B cell (primary cell): Measurements from ENCODE around the gene CCDC43. TPM values are rescaled to one million over a fixed set of nuclear protein-coding genes. Genes with fewer than 3 reads are reported as not detected.

ENCODE experiments used
- ATAC-seq: fragments of 200-7000 bp; cut with Tn5 transposase; one replicate; pipeline ENCODE4 v1.10.0; 2021; ENCODE audit warnings: low read depth, mild to moderate bottlenecking, moderate number of reproducible peaks, moderate library complexity
- CTCF ChIA-PET: fragments of 350-600 bp; sonication (Branson Sonifier 250); formaldehyde crosslinking; loops from one replicate; lab custom pipeline; 2021; ENCODE audit warnings: antibody characterized with exemption, inconsistent platforms; lab: Charles Lee
- POLR2A ChIA-PET: fragments of 350-600 bp; sonication (Branson Sonifier 250); formaldehyde crosslinking; loops from one replicate; lab custom pipeline; 2021; ENCODE audit warnings: antibody characterized with exemption; lab: Charles Lee
- DNase-seq: peaks from one replicate; pipeline ENCODE4 v3.0.0; 2013
- H2AFZ ChIP-seq: 2 replicates; pipeline ENCODE4 v1.6.1; 2012; ENCODE audit warnings: mild to moderate bottlenecking, low read depth, low read length; ENCODE audit not compliant: insufficient read depth, poor library complexity, severe bottlenecking
- H3K27ac ChIP-seq, 2 donors: 1 replicate in 1 of 2; 2 replicates in 1 of 2; pipeline ENCODE4 v1.5.1; 2012 to 2013; ENCODE audit warnings: low read length in 2 of 2, mild to moderate bottlenecking in 2 of 2, moderate library complexity in 1 of 2
- H3K27me3 ChIP-seq, 4 experiments: fragments of 200-600 bp in 1 of 4; sonication (generic) in 1 of 4; replicated peaks in 1 of 4; 1 replicate in 2 of 4; 2 replicates in 2 of 4; pipeline versions ENCODE4 v1.6.1 to v1.7.0; 2013 to 2016; ENCODE audit warnings: low read length in 3 of 4, mild to moderate bottlenecking in 2 of 4, mixed read lengths in 1 of 4, moderate library complexity in 1 of 4; ENCODE audit not compliant: insufficient read depth in 4 of 4, control insufficient read depth in 3 of 4; ENCODE audit errors: control extremely low read depth in 1 of 4
- H3K36me3 ChIP-seq, 2 experiments: replicated peaks in 1 of 2; 1 replicate in 1 of 2; 2 replicates in 1 of 2; pipeline versions ENCODE4 v1.6.1 to v1.7.1; 2013; ENCODE audit warnings: low read length in 1 of 2; ENCODE audit not compliant: insufficient read depth in 2 of 2, control insufficient read depth in 1 of 2; ENCODE audit errors: control extremely low read depth in 1 of 2, extremely low read depth in 1 of 2
- H3K4me1 ChIP-seq, 2 donors: fragments of 200-600 bp in 1 of 2; sonication (generic) in 1 of 2; 1 replicate in 1 of 2; 2 replicates in 1 of 2; pipeline versions ENCODE4 v1.5.1 to v1.6.1; 2013 to 2017; ENCODE audit warnings: low read length in 2 of 2; ENCODE audit not compliant: control insufficient read depth in 2 of 2, insufficient read depth in 2 of 2
- H3K4me2 ChIP-seq: replicated peaks from 2 replicates; pipeline ENCODE3; 2012; ENCODE audit warnings: mild to moderate bottlenecking, low read depth, low read length; ENCODE audit not compliant: poor library complexity, severe bottlenecking
- H3K4me3 ChIP-seq, 5 experiments: fragments of 200-600 bp in 1 of 5; sonication (generic) in 1 of 5; 1 replicate in 3 of 5; 2 replicates in 2 of 5; pipeline versions ENCODE4 v1.5.1 to v1.7.0; 2011 to 2016; ENCODE audit warnings: low read length in 4 of 5, mild to moderate bottlenecking in 4 of 5, low read depth in 2 of 5, control low read depth in 1 of 5, moderate library complexity in 1 of 5; ENCODE audit not compliant: insufficient read depth in 1 of 5; ENCODE audit errors: control extremely low read depth in 1 of 5, extremely low read depth in 1 of 5
- H3K79me2 ChIP-seq: fragments of 200-600 bp; sonication (generic); one replicate; pipeline ENCODE4 v1.6.0; 2016; ENCODE audit warnings: low read length; ENCODE audit not compliant: control insufficient read depth, insufficient read depth
- H3K9ac ChIP-seq: fragments of 200-600 bp; sonication (generic); 2 replicates; pipeline ENCODE4 v1.6.1; 2017; ENCODE audit warnings: mild to moderate bottlenecking, low read length, moderate library complexity
- H3K9me3 ChIP-seq, 3 donors: one replicate each; pipeline versions ENCODE4 v1.6.1 to v1.7.1; 2013; ENCODE audit warnings: low read length in 2 of 3; ENCODE audit not compliant: control insufficient read depth in 2 of 3, insufficient read depth in 1 of 3; ENCODE audit errors: control extremely low read depth in 1 of 3
- H4K20me1 ChIP-seq: 2 replicates; pipeline ENCODE4 v1.6.0; 2012; ENCODE audit warnings: mild to moderate bottlenecking, low read length; ENCODE audit not compliant: insufficient read depth, control insufficient read depth, poor library complexity, severe bottlenecking
- H3K27ac Mint-ChIP-seq: one replicate; pipeline ENCODE4 v1.8.0; 2021; ENCODE audit warnings: mixed read lengths
- H3K27me3 Mint-ChIP-seq: one replicate; pipeline ENCODE4 v1.8.0; 2021; ENCODE audit warnings: mixed read lengths
- H3K4me1 Mint-ChIP-seq: one replicate; pipeline ENCODE4 v1.8.0; 2021; ENCODE audit warnings: mixed read lengths
- H3K4me3 Mint-ChIP-seq: one replicate; pipeline ENCODE4 v1.8.0; 2021; ENCODE audit warnings: mixed read lengths
- H3K9me3 Mint-ChIP-seq: one replicate; pipeline ENCODE4 v1.8.0; 2022; ENCODE audit warnings: mixed read lengths; ENCODE audit not compliant: insufficient read depth
- CTCF ChIP-seq: fragments of 200-600 bp; IDR thresholded peaks from one replicate; pipeline ENCODE4 v1.8.0; 2022; ENCODE audit warnings: antibody characterized with exemption, mild to moderate bottlenecking
- EZH2 ChIP-seq: IDR thresholded peaks from 2 replicates; pipeline ENCODE4 v1.6.1; 2012; ENCODE audit warnings: borderline replicate concordance, low read depth, mild to moderate bottlenecking, moderate library complexity, low read length; ENCODE audit not compliant: insufficient read depth, poor library complexity, severe bottlenecking
- WGBS: methylation state at CpG from one replicate; pipeline ENCODE4 v1.1.5; 2013; ENCODE audit warnings: missing lambda C conversion rate; ENCODE audit not compliant: insufficient coverage; 5-methylcytosine and 5-hydroxymethylcytosine counted together
- intact Hi-C: fragments of 100-400 bp; cut with micrococcal nuclease; formaldehyde crosslinking; loops from one replicate; pipeline ENCODE4 v1.10.0; 2022
- polyA plus RNA-seq: library from polyadenylated mRNA; depleted of rRNA; stranded (reverse); fragments of >200 nt; gene quantifications from 2 replicates; pipeline ENCODE4 v1.2.3, GENCODE V29; 2012
- total RNA-seq, 2 donors: library from RNA; stranded (reverse); fragments of 120-200 nt in 1 of 2; gene quantifications; 1 replicate in 1 of 2; 2 replicates in 1 of 2; pipeline versions ENCODE4 v1.2.3 to v1.2.4, GENCODE V29; 2013 to 2022

Gene CCDC43
- total and polyA plus RNA-seq, 2 donors (not counting 1 experiment from before 2014, with no cell fraction given) = 3.3 to 22.7 TPM

DNA sequence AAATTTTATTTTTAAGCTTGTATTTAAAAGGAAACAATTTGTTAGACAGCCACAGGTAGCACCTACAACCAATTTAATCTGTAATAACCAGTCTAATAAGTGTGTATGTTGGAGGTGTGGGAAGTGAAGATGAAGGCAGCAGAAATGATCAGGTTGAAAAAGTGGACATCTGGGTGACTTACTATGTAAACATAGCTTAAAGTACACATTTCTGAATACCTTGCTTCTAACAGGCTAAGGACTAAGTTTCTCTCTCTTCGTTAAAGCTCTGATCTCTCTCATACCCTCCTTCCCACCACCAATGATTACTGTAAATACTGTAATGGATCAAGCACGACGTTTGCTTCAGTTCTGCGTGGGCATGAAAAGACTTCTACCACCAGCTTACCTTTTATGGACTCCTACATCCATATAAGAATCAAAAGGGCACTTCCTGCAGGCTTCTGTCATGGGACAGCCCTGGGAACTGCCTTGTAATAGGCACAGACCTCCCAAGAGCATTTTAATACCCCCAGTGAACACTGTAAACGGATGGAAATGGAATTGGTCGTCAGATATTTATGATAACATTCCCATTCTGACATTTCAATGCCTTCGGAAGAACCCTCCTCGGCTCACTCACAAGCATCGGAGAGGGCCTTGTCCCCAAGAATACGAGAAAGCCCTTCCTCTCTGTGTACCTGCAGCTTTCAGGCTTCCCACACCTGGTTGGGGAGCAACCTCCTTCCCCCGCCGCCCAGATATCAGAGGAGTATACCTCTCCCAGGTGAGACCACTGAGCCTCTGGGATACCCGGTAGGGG lies 700 bp downstream of the CCDC43 start:
- 4% methylated on average over 7 of the region's 13 CpGs for WGBS
- Mint-ChIP-seq H3K27me3 (no peaks in the 10 kb centered on the region), H3K27ac (peak overlapping the region; percentile 94), H3K4me3 (peak overlapping the region; percentile 99), H3K9me3 (no peaks in the 10 kb centered on the region), H3K4me1 (peaks cover 23% of the 10 kb centered on the region)
- no peaks in the 10 kb centered on the region for H4K20me1 ChIP-seq
- H3K27me3 ChIP-seq = no peaks in the 10 kb centered on the region
- H3K4me3 ChIP-seq = peak overlapping the region; percentile 87 to 98 (median 94)
- ChIA-PET CTCF (interaction anchor here (0.7 to 1.2 kb wide), 3 partner anchors 16 to 155 kb away, joined by 3 read pairs; partner anchors contain the start of gene DBF4B), POLR2A (interaction anchor here (0.5 to 2.4 kb wide), 2 partner anchors 20 to 621 kb away, joined by 7 to 10 read pairs; partner anchors contain the start of gene DBF4B)
- H3K79me2 ChIP-seq = peaks cover 35% of the 10 kb centered on the region
- peaks cover 12 to 18% of the 10 kb centered on the region in 2 donors for H3K4me1 ChIP-seq
- peak overlapping the region; percentile 83 to 92 for H3K27ac ChIP-seq
- DNase-seq (peak; percentile 15), ATAC-seq (no peak)
- no peaks in the 10 kb centered on the region for H3K9me3 ChIP-seq
- H3K36me3 ChIP-seq = peaks cover 2% of the 10 kb centered on the region in 2 experiments
- peak overlapping the region; percentile 96 for H2AFZ ChIP-seq
- no peak for TF ChIP-seq CTCF
- TF ChIP-seq EZH2 = no peak
- intact Hi-C loops = loop anchor here (1.0 kb wide), 1 partner anchor 19 kb away; the partner anchor contains the start of gene DBF4B
- H3K4me2 ChIP-seq = peak overlapping the region; percentile 89
- H3K9ac ChIP-seq = peak overlapping the region; percentile 93

DNA sequence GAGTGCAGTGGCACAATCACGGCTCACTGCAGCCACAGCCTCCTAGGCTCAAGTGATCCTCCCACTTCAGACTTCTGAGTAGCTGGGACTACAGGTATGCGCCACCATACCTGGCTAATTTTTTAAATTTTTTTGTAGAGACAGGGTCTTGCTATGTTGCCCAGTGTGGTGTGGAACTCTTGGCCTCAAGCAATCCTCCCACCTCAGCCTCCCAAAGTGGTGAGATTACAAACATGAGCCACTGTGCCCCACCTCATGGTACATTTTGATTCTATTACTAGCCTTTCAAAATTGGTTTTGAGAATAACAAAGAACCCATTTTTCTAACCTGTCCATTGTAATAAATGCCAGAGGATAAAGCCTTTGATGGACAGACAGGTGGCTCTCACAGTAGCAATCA lies 1.4 kb downstream of the CCDC43 start:
- Histone ChIP-seq H3K4me2 (peak overlapping the region; percentile 89), H3K36me3 (peaks cover 5 to 8% of the 10 kb centered on the region in 2 experiments), H3K79me2 (peaks cover 35% of the 10 kb centered on the region), H3K27ac (no peak overlapping the region), H4K20me1 (no peaks in the 10 kb centered on the region), H3K4me3 (no peak overlapping the region), H3K27me3 (no peaks in the 10 kb centered on the region), H2AFZ (peak overlapping the region; percentile 96), H3K9ac (no peak overlapping the region), H3K4me1 (peaks cover 12 to 18% of the 10 kb centered on the region in 2 donors), H3K9me3 (no peaks in the 10 kb centered on the region)
- DNase-seq (no peak), ATAC-seq (no peak)
- ChIA-PET POLR2A (interaction anchor here (2.4 kb wide), 1 partner anchor 20 kb away, joined by 7 read pairs; the partner anchor contains the start of gene DBF4B), CTCF (interaction anchor here (0.7 to 1.2 kb wide), 3 partner anchors 16 to 92 kb away, joined by 3 read pairs; partner anchors contain the start of gene DBF4B)
- Mint-ChIP-seq H3K4me3 (no peak overlapping the region), H3K27me3 (no peaks in the 10 kb centered on the region), H3K9me3 (no peaks in the 10 kb centered on the region), H3K27ac (no peak overlapping the region), H3K4me1 (peaks cover 25% of the 10 kb centered on the region)
- TF ChIP-seq EZH2 (no peak), CTCF (no peak)
- intact Hi-C loops = no loop called here
- WGBS = no CpG with 5 or more reads among the region's 2 CpGs
